Dermis microvascular lymphatic vessel endothelial cell (primary cell): ENCODE data around the gene HADH. TPM values are rescaled to one million over a fixed set of nuclear protein-coding genes. Genes with fewer than 3 reads are reported as not detected.
"Not testable (repeated sequence)": the region's sequence is repeated elsewhere in the genome, so short reads cannot be mapped to it uniquely, and the experiment has no call there.

Experiments used
- DNase-seq, 2 donors: peaks; one replicate each; pipeline versions ENCODE4 v3.0.0 to v3.0.0-alpha.2; 2010; ENCODE audit warnings: low read depth in 2 of 2
- total RNA-seq: library from RNA; depleted of rRNA; stranded (reverse); fragments of >200 nt; gene quantifications from 2 replicates; pipeline ENCODE4 v1.2.1, GENCODE V29; 2014

HADH gene
- total RNA-seq, 1 donor from 2014 or later = 7.3 TPM

GRCh38 chr4:107996949-107997788 lies 7.5 kb downstream of the HADH start:
- no peak for DNase-seq

DNA sequence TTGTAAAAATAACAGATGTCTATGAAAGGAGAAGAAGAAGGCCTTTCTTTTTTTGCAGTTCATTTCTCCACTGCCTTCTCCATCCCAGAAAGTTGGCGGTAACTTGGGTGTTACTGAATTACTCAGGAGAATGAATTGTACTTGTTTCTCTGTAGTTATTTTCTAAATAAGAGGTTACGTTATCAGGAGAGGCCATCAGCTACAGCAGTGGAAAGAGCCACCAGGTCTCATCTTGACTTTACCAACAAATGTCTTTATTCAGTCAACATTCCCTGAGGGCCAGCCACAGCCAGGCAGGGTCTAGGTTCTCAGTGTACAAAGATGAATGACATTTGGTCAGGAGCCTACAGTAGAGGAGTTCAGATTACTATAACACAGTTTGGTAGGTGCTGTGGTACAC lies 8.1 kb downstream of the HADH start:
- no peak for DNase-seq

DNA sequence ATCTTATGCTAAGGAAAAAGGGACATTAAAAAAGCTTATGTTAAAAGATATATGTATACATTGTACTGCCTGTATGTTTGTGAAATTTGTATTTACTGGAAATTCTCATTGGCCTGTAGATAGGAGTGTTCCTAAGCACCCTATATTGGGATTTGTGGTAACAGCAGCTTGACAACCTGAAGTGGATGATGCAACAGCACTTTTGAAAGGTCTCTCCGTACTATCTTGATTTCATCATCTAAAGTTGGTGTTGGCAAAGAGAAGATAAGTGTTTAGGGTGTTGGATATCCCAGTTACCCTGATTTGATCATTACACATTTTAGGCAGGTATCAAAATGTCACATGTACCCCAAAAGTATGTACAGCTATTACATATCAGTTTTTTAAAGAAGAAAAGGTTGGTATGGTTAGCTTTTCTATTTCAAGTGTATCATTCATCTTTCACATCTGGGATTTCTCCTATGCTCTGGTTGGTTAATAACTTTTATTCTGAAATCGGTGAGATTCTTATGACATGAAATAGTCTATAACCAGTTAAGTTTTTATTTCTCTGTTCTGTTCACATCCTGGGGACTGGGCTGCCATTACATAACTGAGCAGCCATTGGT lies 10.3 kb downstream of the HADH start:
- no peak for DNase-seq

DNA sequence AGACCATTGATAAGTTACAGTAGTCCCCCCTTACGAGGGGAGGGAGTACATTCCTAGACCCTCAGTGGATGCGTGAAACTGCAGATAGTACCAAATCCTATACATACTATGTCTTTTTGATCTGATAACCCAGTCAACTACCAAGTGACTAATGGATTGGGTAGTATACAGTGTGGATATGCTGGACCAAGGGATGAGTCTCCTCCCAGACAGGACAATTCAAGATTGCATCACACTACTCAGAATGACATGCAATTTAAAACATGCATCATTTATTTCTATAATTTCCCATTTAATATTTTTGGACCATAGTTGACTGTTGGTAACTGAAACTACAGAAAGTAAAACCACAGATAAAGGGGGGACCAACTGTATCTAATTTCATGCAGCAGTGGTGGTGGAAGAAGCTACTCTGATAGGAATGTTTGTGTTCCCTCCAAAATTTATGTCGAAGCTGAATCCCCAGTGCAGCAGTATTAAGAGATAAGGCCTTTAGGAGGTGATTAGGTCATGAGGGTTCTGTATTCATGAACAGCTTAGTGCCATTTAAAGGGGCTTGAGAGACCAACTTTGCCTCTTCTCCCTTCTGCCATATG lies 11.9 kb downstream of the HADH start:
- no peak for DNase-seq

GRCh38 chr4:108003982-108004515 lies 14.4 kb downstream of the HADH start:
- no peak for DNase-seq

- no peak for DNase-seq
Measured at GRCh38 chr4:108004646-108005045, 15.0 kb downstream of the HADH start.

DNA sequence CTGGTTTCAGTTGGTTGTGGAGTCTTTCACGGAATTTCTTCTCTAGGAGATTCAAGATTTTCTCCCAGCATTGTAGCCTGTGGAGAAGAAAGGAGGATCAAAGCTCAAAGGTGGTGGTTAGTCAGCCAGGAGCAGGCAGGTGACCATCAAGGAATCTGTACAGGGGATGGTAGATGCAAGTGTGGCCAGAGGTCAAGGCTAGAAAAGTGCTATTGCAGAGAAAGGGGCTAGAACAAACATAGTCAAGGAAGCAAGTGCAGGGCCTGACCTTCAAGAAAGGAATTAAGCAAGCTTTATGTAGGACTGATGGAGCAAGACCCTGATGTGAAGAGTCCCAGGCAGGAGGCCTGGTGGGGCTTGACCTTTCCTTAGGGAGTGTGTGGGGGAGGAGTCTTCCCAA lies 16.1 kb downstream of the HADH start:
- DNase-seq = no peak

GRCh38 chr4:108006361-108006760 lies 16.7 kb downstream of the HADH start:
- DNase-seq = no peak

DNA sequence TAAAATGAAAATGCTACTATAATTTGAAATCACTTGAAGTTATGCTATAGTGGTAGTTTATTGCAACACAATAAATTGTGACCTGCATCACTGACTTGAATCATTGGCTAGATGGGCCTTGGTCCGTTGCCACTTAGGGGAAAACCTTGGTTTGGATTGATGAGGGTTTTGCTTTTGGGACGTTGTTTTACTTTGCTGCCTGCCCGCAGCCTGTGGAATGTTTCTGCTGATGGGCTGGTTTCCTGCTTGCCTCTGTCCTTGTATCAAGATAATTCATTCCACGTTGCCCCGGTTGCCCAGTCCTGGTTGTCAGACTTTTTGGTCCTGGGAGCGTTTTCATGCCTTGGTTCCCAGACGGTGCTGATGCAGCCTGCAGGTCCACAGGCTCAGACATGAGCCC lies 18.3 kb downstream of the HADH start:
- DNase-seq = no peak

- no peak for DNase-seq
Measured at GRCh38 chr4:108008721-108009120, 19.0 kb downstream of the HADH start.

GRCh38 chr4:108010167-108010566 lies 20.5 kb downstream of the HADH start:
- DNase-seq = no peak

DNA sequence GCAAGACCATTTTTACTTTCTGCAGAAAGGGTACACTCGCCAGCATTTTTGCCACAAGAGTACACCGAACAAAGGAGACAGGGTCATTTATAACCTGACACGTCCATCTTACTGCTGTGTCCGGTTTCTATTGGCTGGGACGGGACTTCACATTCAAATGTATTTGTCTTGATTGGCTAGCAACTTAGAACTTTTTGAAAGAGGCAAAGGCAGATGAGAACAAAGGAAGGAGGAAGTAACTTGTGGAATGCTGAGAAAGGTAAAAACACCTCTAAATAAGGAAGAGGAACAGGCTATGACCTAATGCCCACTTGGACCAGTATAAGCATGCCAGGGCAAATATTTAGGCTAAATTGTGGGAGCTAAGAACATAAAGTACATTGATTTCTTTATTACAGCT lies 22.7 kb downstream of the HADH start:
- DNase-seq = not testable (repeated sequence)

GRCh38 chr4:108013327-108013726 lies 23.6 kb downstream of the HADH start:
- no peak for DNase-seq

GRCh38 chr4:108013955-108014354 lies 24.3 kb downstream of the HADH start:
- no peak for DNase-seq

- DNase-seq = peak; percentile 64 to 79
Measured at GRCh38 chr4:108018040-108018883, 28.6 kb downstream of the HADH start.

GRCh38 chr4:108018884-108019187 lies 29.1 kb downstream of the HADH start:
- no peak for DNase-seq

DNA sequence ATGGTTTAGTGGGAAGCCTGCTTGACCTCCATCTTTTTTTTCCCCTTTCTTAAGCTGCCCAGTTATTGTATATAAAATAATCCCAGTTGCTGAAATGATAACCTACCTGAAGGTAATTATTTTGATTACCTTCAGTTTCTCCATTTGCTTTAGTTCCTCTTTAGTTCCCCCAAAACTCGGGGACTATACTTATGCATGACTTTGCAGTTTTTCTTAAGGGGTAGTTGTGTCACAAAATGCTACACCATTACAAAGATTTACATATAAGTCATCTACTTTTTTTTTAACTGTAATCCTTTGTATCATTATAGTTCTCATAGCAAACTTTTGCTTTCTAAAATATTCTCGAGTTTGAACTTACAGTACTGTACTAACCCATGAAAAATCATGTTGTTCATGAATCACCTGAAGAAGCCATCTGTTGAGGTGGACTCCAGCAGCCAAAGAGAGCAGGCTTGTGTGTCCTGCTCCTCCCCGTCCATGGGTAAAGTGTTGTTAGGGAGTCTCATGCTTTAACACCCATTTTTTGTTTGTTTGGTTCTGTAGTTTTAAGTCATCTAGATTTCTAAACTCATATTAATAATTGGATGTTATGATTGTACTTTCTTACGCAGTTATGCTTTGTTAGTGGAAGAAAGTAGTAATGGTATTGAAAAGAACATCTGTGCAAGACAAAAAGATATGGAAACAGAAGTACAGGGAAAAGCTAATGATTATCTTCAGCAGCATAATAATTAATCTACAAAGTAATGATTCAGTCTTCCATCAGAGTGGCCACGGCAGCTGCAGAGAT lies 34.6 kb downstream of the HADH start:
- no peak for DNase-seq

DNA sequence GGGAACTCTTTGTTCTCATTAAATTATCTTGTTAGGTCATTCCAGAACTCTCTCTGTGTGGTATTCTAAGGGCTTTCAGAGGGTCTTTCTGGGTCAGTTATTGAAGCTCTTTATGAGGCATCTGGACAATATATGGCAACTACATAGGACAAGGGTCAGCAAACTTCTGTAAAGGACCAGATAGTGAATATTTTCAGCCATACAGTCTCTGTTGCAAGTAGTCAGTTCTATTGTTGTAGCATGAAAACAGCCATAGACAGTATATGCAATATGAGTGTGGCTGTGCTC lies 35.1 kb downstream of the HADH start:
- no peak for DNase-seq

- no peak for DNase-seq
Measured at GRCh38 chr4:108029016-108029720, 39.5 kb downstream of the HADH start.

- DNase-seq = no peak
Measured at GRCh38 chr4:108029731-108030130, 40.0 kb downstream of the HADH start.

- peak; percentile 38 to 67 for DNase-seq
Measured at GRCh38 chr4:108030332-108030731, 40.6 kb downstream of the HADH start.
